ENCODE results near the gene LRP11.

Gene LRP11

GRCh38 chr6:149898966-149899365 is 34.8 kb upstream of the LRP11 start:
- Histone ChIP-seq H3K36me3 (ENCODE audit: insufficient read depth) (no peaks in the 10 kb centered on the region), H3K9ac (no peak overlapping the region), H3K27me3 (ENCODE audit: insufficient read depth, low read depth) (no peaks in the 10 kb centered on the region), H3K4me3 (IDR thresholded peaks at IDR 0.05; ENCODE audit: insufficient read depth, low read depth, low read length) (no peak overlapping the region), H3K27ac (no peak overlapping the region), H3K4me2 (no peak overlapping the region), H2AFZ (ENCODE audit: low read depth) (no peak overlapping the region), H4K20me1 (ENCODE audit: insufficient read depth) (no peaks in the 10 kb centered on the region), H3K79me2 (ENCODE audit: insufficient read depth, low read depth) (no peaks in the 10 kb centered on the region), H3K4me1 (ENCODE audit: low read depth, poor library complexity, severe bottlenecking) (no peaks in the 10 kb centered on the region)
- no peak for TF ChIP-seq CTCF (conservative IDR thresholded peaks at IDR 0.05; ENCODE audit: low read depth, low read length)

GRCh38 chr6:149897855-149898744 is 33.9 kb upstream of the LRP11 start, which contains the start of gene RAET1E:
Gene RAET1E, minus strand, starts transcription at chr6:149898113. Its CDS starts 7,212 bp downstream, at chr6:149890901.
- Histone ChIP-seq H3K79me2 (ENCODE audit: insufficient read depth, low read depth) (no peaks in the 10 kb centered on the region), H4K20me1 (ENCODE audit: insufficient read depth) (no peaks in the 10 kb centered on the region), H3K9ac (no peak within 1 kb of the TSS), H3K4me3 (IDR thresholded peaks at IDR 0.05; ENCODE audit: insufficient read depth, low read depth, low read length) (no peak within 1 kb of the TSS), H3K4me1 (ENCODE audit: low read depth, poor library complexity, severe bottlenecking) (no peaks in the 10 kb centered on the region), H2AFZ (ENCODE audit: low read depth) (no peak within 1 kb of the TSS), H3K27ac (no peak within 1 kb of the TSS), H3K36me3 (ENCODE audit: insufficient read depth) (no peaks in the 10 kb centered on the region), H3K4me2 (no peak within 1 kb of the TSS), H3K27me3 (ENCODE audit: insufficient read depth, low read depth) (no peaks in the 10 kb centered on the region)
- no peak for TF ChIP-seq CTCF (conservative IDR thresholded peaks at IDR 0.05; ENCODE audit: low read depth, low read length)

GRCh38 chr6:149897015-149897697 is 33.0 kb upstream of the LRP11 start:
- H3K36me3 ChIP-seq (ENCODE audit: insufficient read depth): no peaks in the 10 kb centered on the region
- H4K20me1 ChIP-seq (ENCODE audit: insufficient read depth): no peaks in the 10 kb centered on the region
- H2AFZ ChIP-seq (ENCODE audit: low read depth): no peak overlapping the region
- H3K4me2 ChIP-seq: no peak overlapping the region
- no peaks in the 10 kb centered on the region for H3K4me1 ChIP-seq (ENCODE audit: low read depth, poor library complexity, severe bottlenecking)
- no peak overlapping the region for H3K27ac ChIP-seq
- no peaks in the 10 kb centered on the region for H3K79me2 ChIP-seq (ENCODE audit: insufficient read depth, low read depth)
- no peak overlapping the region for H3K4me3 ChIP-seq (IDR thresholded peaks at IDR 0.05; ENCODE audit: insufficient read depth, low read depth, low read length)
- TF ChIP-seq CTCF (conservative IDR thresholded peaks at IDR 0.05; ENCODE audit: low read depth, low read length): no peak
- H3K9ac ChIP-seq: no peak overlapping the region
- H3K27me3 ChIP-seq (ENCODE audit: insufficient read depth, low read depth): no peaks in the 10 kb centered on the region

- Histone ChIP-seq H3K4me3 (IDR thresholded peaks at IDR 0.05; ENCODE audit: insufficient read depth, low read depth, low read length) (no peak overlapping the region), H3K79me2 (ENCODE audit: insufficient read depth, low read depth) (no peaks in the 10 kb centered on the region), H4K20me1 (ENCODE audit: insufficient read depth) (no peaks in the 10 kb centered on the region), H3K4me1 (ENCODE audit: low read depth, poor library complexity, severe bottlenecking) (no peaks in the 10 kb centered on the region), H3K9ac (no peak overlapping the region), H3K27ac (no peak overlapping the region), H2AFZ (ENCODE audit: low read depth) (no peak overlapping the region), H3K4me2 (no peak overlapping the region), H3K27me3 (ENCODE audit: insufficient read depth, low read depth) (no peaks in the 10 kb centered on the region), H3K36me3 (ENCODE audit: insufficient read depth) (no peaks in the 10 kb centered on the region)
- no peak for TF ChIP-seq CTCF (conservative IDR thresholded peaks at IDR 0.05; ENCODE audit: low read depth, low read length)
These were observed 32.3 kb upstream of the LRP11 start for GRCh38 chr6:149896491-149896890.

All from KMS-11 (cell line).